Skin of body (tissue), 2 donors: ENCODE results near the gene KCNQ1. TPM values are rescaled to one million over a fixed set of nuclear protein-coding genes. Genes with fewer than 3 reads are reported as not detected.
"Not testable (repeated sequence)": the region's sequence is repeated elsewhere in the genome, so short reads cannot be mapped to it uniquely, and the experiment has no call there.

Experiments used
- DNase-seq: peaks from one replicate; lab custom pipeline; 2025; lab: John Stamatoyannopoulos, UW
- total RNA-seq: library from RNA; depleted of rRNA; stranded (reverse); fragments of >200 nt; gene quantifications from one replicate; pipeline ENCODE4 v1.2.3, GENCODE V29; 2014

The KCNQ1 gene
- total RNA-seq, 1 donor from 2014 or later, result 1.3 TPM

DNA sequence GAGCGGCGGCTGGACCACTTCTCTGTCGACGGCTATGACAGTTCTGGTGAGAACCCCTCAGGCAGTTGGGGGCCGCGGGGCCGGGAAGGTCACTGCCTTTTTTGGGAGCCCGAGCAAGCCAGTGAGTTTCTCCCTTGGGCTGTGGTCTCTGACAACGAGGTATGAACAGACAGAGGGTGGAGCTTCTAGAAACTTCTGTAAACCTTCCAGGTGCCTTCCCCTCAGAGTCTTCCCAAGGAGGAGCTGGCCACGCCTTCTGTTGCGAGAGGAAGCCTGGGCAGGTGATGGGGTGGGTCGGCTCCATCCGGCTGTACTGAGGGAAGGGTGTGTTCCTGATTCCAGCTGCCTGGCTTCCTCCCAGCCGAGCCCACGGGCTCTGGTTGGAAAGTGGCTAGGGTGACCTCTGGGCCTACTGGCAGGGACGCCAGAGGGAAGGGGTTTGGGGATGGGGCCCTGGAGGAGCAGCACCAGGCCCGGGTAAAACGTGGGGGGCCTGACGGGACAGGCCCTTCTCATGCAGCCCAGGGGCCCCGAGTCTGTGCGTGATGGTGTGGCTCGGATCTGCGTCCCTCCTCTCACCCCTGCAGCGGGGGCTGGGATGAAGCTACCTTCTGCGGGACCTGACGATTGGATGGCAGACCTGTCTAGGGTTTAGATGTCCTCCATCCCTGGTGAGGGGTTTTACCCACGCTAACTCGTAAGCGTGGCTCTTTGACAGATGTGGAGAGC lies 144.2 kb downstream of the KCNQ1 start:
- no peak for DNase-seq

DNA sequence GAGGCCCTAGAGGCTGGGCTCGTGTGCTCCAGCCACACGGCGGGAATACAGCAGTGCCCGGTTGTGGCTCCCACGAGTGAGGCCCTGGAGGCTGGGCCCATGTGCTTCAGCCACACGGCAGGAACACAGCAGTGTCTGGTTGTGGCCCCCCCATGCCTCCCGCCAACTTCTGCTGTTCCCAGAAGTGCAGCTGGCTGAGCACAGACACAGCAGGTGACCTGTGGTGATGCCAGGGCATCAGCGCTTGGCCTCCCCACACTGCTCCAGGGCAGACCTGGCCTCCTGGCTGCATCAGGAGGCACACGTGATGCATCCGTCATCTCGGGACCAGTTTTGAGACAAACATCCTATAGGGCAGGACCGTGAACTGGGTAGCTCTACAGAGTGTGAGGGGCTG lies 144.7 kb downstream of the KCNQ1 start:
- no peak for DNase-seq

DNA sequence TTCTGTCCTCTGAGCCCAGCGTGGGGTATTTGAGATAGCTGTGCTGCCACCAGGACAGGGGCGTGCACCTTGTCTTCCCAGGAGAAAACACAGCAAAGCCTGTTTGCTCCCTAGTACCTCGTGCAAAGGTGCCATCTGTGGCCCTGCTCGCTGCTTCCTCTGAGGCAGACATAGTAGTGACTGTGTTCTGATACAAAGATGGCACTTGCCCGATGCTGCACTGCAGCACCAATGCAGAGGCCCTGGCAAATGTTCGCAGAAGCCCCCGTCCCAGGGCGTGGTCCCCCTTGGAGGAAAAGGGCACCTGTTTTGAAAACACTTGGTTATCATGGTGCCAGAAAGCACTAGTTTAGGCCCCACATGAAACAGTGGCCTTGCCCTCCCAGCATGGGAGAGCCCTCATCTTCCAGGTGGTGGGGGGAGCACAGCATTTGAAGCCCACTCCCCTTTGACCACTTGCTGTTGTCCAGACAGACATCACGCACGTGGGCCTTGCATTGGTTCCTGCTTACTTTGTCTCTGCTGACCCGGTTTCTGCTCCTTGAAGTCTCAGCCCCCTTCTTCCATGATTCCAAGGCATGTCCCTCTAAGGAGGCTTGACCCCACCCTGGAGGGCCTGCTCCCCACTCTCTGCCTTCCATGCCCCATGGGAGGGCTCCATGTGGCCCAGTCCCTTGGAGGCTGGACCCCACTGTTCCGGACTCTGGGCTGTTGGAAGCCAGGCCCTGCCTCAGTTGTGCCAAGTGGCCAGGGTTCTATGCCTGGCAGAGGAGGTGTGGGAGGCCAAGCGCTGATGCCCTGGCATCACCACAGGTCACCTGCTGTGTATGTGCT lies 145.5 kb downstream of the KCNQ1 start:
- DNase-seq, result no peak

DNA sequence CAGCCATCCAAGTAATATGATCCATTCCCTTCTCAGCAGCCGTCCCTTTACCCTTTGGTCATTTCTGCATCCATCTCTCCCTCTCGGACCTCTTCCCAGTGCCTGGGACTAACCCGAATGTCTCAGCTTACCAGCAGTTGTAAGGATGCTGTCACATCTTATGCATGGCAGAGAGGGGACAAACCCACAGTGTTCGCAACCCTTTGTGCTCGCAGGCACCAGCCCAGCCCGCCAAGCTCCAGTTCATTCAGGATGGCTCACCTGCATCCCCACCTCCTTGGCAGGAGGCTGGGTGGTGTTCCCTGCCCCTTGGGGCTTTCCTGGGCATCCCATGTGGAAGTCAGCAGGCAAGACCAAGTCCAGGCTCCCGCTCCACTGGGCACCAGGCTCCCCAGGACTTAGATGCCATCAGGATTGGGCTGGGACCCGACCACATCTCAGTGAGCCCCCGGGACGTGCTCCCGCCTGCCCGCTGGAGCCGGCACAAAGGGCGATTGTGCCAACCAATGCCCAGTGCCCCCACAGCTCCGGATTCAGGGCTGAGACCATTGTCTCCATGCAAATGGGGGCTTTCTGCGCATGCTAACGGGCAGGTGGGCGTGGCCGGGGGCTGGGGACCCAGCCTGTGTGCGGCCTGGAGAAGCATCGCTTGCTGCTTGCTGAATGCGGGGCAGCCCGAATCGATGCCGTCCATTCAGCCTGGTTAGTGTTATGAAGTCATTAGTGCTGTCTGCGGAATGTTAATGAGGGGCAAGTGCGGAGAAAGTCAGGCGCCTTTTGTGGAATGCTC lies 146.4 kb downstream of the KCNQ1 start:
- no peak for DNase-seq

DNA sequence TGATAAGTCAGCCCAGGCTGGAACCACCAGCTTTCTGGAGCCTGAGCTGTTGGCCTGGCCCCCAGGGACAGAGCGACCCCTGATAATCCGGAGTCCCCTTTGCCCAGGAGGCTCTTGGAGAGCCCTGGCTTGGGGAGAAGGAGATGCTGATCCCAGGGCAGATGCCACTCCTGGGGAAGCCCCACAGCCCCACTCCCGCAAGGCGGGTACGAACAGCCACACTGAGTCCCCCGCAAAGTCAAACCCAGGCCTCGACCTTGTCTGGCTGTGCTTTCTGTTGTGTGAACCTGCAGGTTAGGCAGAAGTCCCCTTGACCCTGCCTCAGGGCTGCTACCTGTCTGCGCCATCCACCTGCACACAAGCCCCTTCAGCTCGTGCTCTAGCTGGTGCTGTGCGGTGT lies 147.0 kb downstream of the KCNQ1 start:
- DNase-seq, result no peak

DNA sequence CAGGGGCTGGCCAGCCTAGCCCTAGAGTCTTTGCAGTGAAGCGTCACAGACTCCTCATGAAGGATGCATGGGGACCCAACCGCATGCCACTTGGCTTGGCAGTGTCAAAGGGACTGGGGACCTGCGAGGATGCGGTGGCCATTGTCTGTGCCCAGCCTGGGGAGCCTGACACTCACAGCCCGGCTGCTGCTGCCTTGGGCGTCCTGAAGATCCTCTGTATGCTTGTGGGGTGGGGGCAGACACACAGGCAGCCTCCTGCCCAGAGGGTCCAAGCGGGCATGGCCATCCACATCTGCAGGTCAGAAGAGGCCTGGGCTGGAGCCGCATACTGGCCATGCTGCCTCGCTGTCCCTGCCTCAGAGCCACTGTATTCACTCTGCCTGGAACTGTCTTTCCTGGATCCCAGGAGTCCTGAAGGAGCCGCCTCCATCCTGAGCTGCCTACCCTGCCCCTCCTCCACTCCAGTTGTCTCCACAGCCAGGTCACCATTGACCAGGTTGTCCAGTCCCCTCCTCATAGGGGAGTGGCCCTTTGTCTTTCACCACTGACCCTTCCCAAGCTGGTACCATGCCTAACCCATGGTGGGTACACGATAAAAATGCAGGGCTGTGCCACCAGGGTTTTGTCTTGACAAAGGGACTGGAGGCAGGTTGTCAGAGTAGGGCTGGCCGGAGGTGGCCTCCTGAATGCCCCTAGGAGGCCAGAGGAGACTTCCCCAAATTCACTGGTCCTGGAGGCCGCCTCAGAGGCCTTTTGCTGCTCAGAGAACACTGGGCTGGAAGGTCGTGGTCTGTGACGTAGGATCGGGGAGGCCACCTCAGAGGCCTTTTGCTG lies 148.0 kb downstream of the KCNQ1 start:
- DNase-seq, result no peak

DNA sequence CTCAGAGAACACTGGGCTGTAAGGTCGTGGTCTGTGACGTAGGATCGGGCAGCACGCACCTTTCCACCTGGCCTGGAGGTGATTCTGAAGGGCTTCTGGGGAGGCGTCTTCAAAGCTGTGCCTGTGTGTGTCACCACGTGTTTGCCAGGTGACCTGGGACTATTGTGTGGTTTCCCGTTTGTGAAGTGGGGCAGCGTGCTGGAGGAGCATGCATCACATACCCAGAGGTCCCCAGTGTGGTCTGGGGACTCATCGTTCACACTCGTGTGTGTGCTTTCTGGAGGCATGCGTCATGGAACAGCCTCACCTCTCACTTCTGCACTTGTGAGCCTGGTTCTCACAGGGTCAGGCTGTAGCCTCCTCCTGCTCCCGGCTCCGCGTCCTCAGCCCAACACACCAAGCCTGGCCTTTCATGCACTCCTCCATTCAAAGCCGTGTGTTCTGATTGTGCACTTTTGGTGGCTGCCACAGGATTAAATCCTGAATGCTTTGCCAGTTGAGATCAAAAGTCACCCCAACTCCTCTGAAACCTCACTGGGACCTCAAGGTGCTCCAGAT lies 148.7 kb downstream of the KCNQ1 start:
- no peak for DNase-seq

DNA sequence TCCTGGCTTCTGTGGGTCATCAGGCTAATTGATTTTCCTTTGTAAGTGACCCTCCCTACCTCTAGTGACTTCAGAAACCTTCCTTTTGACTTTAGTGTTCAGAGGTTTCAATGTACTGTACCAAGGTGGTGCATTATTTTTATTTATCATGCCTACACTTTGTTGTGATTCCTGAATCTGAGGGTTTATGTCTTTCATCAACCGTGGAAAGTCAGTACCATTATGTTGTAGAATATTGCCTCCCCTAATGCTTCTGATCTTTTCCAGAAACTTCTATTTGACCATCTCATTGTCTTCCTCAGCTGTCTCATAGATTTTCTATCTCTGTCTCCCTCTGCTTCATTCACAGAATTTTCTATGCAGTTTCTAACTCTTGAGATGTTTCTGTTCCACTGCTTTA lies 149.5 kb downstream of the KCNQ1 start:
- no peak for DNase-seq

DNA sequence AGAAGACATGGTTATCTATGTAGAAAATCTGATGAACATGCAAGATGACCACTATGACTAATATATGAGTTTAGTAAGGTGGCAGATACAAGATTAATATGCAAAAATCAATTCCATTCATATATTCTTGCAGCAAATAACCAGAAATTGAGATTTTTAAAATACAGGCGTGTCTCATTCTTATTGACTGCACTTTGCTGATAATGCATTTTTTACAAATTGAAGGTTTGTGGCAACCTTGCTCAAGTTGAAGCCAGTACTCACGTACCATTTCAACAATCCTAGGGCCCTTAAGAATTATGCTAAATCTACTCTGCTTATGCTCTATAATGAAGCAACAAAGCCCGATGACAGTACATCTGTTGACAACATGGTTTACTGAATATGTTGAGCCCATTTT lies 150.4 kb downstream of the KCNQ1 start:
- DNase-seq, result no peak

DNA sequence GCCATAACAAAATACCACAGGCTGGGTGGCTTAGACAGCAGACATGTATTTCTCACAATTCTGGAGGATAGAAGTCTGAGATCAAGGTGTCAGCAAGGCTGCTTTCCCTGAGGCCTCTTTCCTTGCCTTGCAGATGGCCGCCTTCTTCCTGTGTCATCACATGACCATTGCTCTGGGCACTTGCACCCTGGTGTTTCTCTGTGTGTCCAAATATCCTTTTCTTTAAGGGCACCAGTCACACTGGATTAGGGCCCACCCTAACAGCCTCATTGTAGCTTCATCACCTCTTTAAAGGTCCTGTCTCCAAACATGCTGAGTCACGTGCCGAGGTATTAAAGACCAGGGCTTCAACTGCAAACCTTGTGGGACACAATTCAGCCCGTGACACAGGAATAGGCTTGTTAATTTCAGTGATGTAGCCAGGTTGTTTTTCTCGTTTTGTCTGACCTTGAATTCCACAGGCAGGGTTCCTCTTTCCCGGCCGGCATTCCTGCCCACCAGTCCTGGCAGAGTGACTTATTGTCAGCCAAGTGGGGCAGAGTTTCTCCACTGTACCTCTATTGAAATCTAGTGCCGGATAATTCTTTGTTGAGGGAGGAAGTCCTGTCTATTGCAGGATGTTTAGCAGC lies 154.9 kb downstream of the KCNQ1 start:
- no peak for DNase-seq

DNA sequence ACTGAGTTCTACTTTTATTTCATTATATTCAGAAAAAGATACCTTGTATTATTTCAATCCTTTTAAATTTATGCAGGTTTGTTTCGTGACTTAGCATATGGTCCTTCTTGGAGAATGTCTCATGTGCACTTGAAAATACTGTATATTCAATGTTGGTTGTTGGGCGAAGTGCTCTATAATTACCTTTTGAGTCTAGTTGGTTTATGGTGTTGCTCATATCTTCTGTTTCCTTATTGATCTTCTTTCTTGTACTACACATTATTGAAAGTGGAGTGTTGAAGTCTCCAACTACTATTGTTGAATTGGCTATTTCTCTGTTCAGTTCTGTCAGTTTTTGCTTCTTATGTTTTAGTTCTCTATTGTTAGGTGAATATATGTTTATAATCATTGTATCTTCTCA lies 164.5 kb downstream of the KCNQ1 start:
- DNase-seq, result no peak

DNA sequence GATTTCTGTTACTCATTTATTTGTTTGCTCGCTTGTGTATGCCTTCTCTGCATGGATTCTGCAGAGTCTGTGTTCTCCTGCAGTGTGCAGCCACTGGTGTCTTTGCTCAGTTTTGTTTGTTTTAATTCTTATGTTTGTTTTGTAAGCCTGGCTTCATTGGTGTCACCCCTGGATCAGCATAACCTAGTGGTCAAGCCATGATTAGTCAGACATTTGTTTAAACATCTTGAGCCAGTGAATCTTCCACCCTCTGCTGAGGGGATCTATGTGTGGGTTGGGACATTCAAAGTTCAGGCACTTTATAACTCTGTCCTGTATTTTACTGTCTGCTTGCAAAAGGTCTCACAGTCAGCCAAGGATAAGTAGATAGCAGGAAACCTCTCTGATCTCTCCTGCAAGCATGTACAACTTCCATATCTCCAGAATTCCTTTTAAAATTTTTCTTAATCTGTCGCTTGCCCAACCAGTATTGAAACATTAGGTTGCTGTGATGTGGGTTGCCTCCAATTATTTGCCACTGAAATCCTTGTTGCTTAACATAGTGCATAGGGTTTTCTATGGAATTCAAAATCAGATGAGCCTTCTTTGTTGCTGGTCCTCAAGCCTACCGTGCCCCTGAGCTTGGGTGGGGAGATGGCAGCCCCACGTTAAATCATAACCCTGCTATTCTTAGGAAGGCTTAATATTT lies 168.2 kb downstream of the KCNQ1 start:
- no peak for DNase-seq

DNA sequence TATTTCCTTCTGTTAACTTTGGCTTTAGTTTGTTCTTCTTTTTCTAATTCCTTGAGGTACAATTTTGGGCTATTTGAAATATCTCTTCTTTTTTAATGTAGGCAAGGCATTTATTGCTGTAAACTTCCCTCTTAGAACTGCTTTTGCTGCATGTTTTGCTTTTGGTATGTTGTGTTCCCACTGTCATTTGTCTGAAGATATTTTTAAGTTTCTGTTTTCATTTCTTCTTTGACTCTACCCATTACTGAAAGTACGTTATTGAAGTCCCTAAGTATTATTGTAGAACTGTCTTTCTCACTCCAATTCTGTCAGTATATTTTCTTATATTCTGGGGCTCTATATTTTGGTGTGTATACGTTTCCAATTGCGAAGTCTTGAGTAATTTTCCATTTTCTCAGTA lies 177.1 kb downstream of the KCNQ1 start:
- DNase-seq, result no peak

DNA sequence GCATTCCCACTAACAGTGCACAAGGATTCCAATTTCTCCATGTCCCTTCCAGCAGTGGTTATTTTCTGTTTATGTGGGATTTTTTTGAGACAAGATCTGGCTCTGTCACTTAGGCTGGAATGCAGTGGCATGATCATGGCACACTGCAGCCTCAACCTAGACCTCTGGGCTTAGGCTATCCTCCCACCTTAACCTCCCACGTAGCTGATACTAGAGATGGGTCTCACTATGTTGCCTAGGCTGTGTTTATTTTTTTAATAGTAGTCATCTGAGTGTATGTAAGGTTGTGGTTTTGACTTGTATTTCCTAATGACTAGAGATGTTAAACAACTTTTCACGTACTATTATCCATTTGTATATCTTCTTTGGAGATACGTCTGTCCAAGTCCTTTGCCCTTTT lies 180.4 kb downstream of the KCNQ1 start:
- no peak for DNase-seq

DNA sequence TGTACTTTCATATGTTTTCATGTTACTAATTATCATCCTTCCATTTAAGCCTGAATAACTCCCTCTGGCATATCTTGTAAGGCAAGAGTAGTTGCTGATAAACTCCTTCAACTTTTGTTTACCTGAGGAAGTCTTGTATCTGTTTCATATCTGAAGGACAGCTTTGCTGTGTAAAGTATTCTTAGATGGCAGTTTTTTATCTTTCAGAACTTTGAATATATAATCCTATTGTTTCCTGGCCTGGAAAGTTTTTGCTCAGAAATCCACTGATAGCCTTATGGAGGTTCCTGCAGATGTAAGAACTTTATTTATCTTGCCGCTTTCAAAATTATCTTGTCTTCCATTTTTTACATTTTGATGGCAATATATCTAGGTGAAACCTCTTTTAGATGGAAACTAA lies 185.9 kb downstream of the KCNQ1 start:
- DNase-seq, result no peak

DNA sequence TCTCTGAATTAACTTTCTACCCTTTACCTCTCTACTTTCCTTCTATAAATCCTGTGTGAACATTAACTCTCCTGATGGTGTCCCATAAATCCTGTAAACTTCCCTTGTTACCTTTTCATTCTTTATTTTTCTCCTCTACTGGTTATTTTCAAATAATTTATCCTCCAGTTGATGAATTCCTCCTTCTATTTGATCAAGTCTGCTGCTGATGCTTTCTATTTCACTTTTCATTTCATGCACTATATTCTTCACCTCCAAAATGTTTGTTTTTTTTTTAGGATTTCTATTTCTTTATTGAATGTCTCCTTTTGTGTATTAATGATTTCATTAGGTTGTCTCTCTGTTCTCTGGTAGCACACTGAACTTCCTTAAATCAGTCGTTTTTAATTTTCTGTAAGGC lies 186.4 kb downstream of the KCNQ1 start:
- no peak for DNase-seq

DNA sequence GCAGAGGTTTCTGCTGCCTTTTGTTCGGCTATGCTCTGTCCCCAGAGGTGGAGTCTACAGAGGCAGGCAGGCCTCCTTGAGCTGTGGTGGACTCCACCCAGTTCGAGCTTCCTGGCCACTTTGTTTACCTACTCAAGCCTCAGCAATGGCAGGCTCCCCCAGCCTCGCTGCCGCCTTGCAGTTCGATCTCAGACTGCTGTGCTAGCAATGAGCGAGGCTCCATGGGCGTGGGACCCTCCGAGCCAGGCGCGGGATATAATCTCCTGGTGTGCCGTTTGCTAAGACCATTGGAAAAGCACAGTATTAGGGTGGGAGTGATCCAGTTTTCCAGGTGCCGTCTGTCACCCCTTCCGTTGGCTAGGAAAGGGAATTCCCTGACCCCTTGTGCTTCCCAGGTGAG lies 195.0 kb downstream of the KCNQ1 start:
- not testable (repeated sequence) for DNase-seq

DNA sequence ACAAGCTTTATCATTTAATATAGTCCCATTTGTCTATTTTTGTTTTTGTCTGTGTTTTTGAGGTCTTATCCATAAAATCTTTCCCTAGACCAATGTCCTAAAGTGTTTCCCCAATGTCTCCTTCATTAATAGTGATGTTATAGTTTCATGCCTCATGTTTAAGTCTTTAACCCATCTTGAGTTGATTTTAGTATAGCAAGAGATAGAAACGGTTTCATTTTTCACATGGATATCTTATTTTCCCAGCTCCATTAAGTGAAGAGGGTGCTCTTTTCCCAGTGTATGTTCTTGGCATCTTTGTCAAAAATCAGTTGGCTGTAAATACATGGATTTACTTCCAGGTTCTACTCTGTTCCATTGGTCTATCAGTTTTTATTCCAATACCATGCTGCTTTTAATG lies 196.8 kb downstream of the KCNQ1 start:
- DNase-seq, result no peak

DNA sequence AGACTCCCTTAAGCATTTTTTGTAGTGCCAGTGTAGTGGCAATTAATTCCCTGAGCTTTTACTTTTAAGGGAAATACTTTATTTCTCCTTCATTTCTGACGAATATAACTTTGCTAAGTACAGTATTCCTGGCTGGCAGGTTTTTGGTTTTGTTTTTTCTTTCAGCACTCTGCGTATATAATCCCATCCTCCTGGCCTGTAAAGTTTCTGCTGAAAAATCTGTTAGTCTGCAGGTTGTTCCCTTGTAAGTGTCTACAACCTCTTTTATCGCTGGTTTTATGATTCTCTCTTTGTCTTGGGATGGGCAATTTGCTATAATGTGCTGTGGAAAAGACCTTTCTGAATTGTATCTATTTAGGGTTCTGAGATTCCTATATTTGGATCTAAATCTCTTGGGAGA lies 198.9 kb downstream of the KCNQ1 start:
- DNase-seq, result no peak
